ENCODE measurements around the gene PYGM.
A peak's percentile ranks its signal among the peaks of the same experiment; 100 is the strongest.

PYGM gene

GRCh38 chr11:64788321-64789215 is 28.8 kb upstream of the PYGM start:
- no peak for DNase-seq (ENCODE audit: low read depth in 1 of 2, low spot score in 1 of 2)
- in situ Hi-C loops (cut with HindIII; ENCODE audit: low pct_unique_long_range_greater_than_20kb, low sequenced_read_pairs), result no loop called here
- no peak for TF ChIP-seq JUND (IDR thresholded peaks at IDR 0.05; ENCODE audit: low read depth)

- DNase-seq (ENCODE audit: low read depth in 1 of 2, low spot score in 1 of 2), result peak; percentile 70 to 76
- TF ChIP-seq JUND (IDR thresholded peaks at IDR 0.05; ENCODE audit: low read depth), result no peak
- in situ Hi-C loops (cut with HindIII; ENCODE audit: low pct_unique_long_range_greater_than_20kb, low sequenced_read_pairs), result no loop called here
These were observed 27.9 kb upstream of the PYGM start for GRCh38 chr11:64787526-64788320.

GRCh38 chr11:64786308-64786707 is 26.5 kb upstream of the PYGM start:
- in situ Hi-C loops (cut with HindIII; ENCODE audit: low pct_unique_long_range_greater_than_20kb, low sequenced_read_pairs), result no loop called here
- no peak for DNase-seq (ENCODE audit: low read depth in 1 of 2, low spot score in 1 of 2)
- no peak for TF ChIP-seq JUND (IDR thresholded peaks at IDR 0.05; ENCODE audit: low read depth)

GRCh38 chr11:64784813-64785581 is 25.2 kb upstream of the PYGM start:
- in situ Hi-C loops (cut with HindIII; ENCODE audit: low pct_unique_long_range_greater_than_20kb, low sequenced_read_pairs), result no loop called here
- no peak for DNase-seq (ENCODE audit: low read depth in 1 of 2, low spot score in 1 of 2)
- TF ChIP-seq JUND (IDR thresholded peaks at IDR 0.05; ENCODE audit: low read depth), result no peak

- TF ChIP-seq JUND (IDR thresholded peaks at IDR 0.05; ENCODE audit: low read depth), result no peak
- in situ Hi-C loops (cut with HindIII; ENCODE audit: low pct_unique_long_range_greater_than_20kb, low sequenced_read_pairs), result no loop called here
- peak; percentile 98 to 100 for DNase-seq (ENCODE audit: low read depth in 1 of 2, low spot score in 1 of 2)
These were observed 18.9 kb upstream of the PYGM start, which contains the start of gene SF1 for GRCh38 chr11:64778473-64779298. TSS of gene SF1 (minus strand) at chr11:64778542. CDS start at chr11:64778392, 150 bp downstream.

- DNase-seq (ENCODE audit: low read depth in 1 of 2, low spot score in 1 of 2), result no peak
- in situ Hi-C loops (cut with HindIII; ENCODE audit: low pct_unique_long_range_greater_than_20kb, low sequenced_read_pairs), result no loop called here
- no peak for TF ChIP-seq JUND (IDR thresholded peaks at IDR 0.05; ENCODE audit: low read depth)
These were observed 18.4 kb upstream of the PYGM start for GRCh38 chr11:64778223-64778472.

GRCh38 chr11:64777449-64778222 is 17.9 kb upstream of the PYGM start:
- DNase-seq (ENCODE audit: low read depth in 1 of 2, low spot score in 1 of 2), result peak; percentile 91 to 93
- in situ Hi-C loops (cut with HindIII; ENCODE audit: low pct_unique_long_range_greater_than_20kb, low sequenced_read_pairs), result no loop called here
- no peak for TF ChIP-seq JUND (IDR thresholded peaks at IDR 0.05; ENCODE audit: low read depth)

GRCh38 chr11:64776875-64777274 is 17.1 kb upstream of the PYGM start:
- TF ChIP-seq JUND (IDR thresholded peaks at IDR 0.05; ENCODE audit: low read depth), result no peak
- in situ Hi-C loops (cut with HindIII; ENCODE audit: low pct_unique_long_range_greater_than_20kb, low sequenced_read_pairs), result no loop called here
- no peak for DNase-seq (ENCODE audit: low read depth in 1 of 2, low spot score in 1 of 2)

- in situ Hi-C loops (cut with HindIII; ENCODE audit: low pct_unique_long_range_greater_than_20kb, low sequenced_read_pairs), result no loop called here
- no peak for TF ChIP-seq JUND (IDR thresholded peaks at IDR 0.05; ENCODE audit: low read depth)
- no peak for DNase-seq (ENCODE audit: low read depth in 1 of 2, low spot score in 1 of 2)
These were observed 16.7 kb upstream of the PYGM start for GRCh38 chr11:64776425-64776824.

- DNase-seq (ENCODE audit: low read depth in 1 of 2, low spot score in 1 of 2), result no peak
- in situ Hi-C loops (cut with HindIII; ENCODE audit: low pct_unique_long_range_greater_than_20kb, low sequenced_read_pairs), result no loop called here
- no peak for TF ChIP-seq JUND (IDR thresholded peaks at IDR 0.05; ENCODE audit: low read depth)
These were observed 14.4 kb upstream of the PYGM start for GRCh38 chr11:64774144-64774543.

- in situ Hi-C loops (cut with HindIII; ENCODE audit: low pct_unique_long_range_greater_than_20kb, low sequenced_read_pairs), result no loop called here
- DNase-seq (ENCODE audit: low read depth in 1 of 2, low spot score in 1 of 2), result no peak
- TF ChIP-seq JUND (IDR thresholded peaks at IDR 0.05; ENCODE audit: low read depth), result no peak
These were observed 12.7 kb upstream of the PYGM start for GRCh38 chr11:64772303-64773018.
